ENCODE measurements around the gene RAB11FIP4. TPM values are rescaled to one million over a fixed set of nuclear protein-coding genes. Genes with fewer than 3 reads are reported as not detected.

Gene RAB11FIP4
- total and polyA plus RNA-seq, 10 of the 15 experiments (the other 5 are each of a cell fraction or from before 2014, with no cell fraction given): 1.4 to 27.0 (median 17.6) TPM

GRCh38 chr17:31387438-31387837 is 4.0 kb upstream of the RAB11FIP4 start:
- H3K27me3 ChIP-seq (replicated peaks in 1 of 2; ENCODE audit: control insufficient read depth in 2 of 2, insufficient read depth in 2 of 2, low read length in 1 of 2): peaks cover 6 to 8% of the 10 kb centered on the region in 2 experiments
- ATAC-seq (no peak), FAIRE-seq (no peak), DNase-seq (ENCODE audit: low read depth, low spot score) (no peak)
- no peaks in the 10 kb centered on the region for H3K79me2 ChIP-seq (ENCODE audit: control insufficient read depth, insufficient read depth, low read length)
- in situ Hi-C loops (cut with MboI): loop anchor here (5.0 kb wide), 1 partner anchor 140 kb away; no protein-coding TSS in a partner anchor
- H3K27ac ChIP-seq (ENCODE audit: control insufficient read depth, insufficient read depth): no peak overlapping the region
- no peak overlapping the region for H3K4me3 ChIP-seq
- H3K36me3 ChIP-seq (ENCODE audit: control insufficient read depth in 2 of 2, insufficient read depth in 2 of 2, low read length in 1 of 2): no peaks in the 10 kb centered on the region
- POLR2A ChIA-PET: no interaction called here
- intact Hi-C loops (cut with micrococcal nuclease; ENCODE audit: unreplicated experiment): loop anchor here (5.0 kb wide), 1 partner anchor 455 kb away; no protein-coding TSS in a partner anchor
- H3K4me2 ChIP-seq (ENCODE audit: control insufficient read depth, insufficient read depth): no peak overlapping the region
- SMC1A ChIA-PET (ENCODE audit: uncharacterized antibody, unreplicated experiment): no interaction called here
- H2AFZ ChIP-seq (ENCODE audit: control insufficient read depth, low read depth, low read length): no peak overlapping the region
- H3K4me1 ChIP-seq (ENCODE audit: control insufficient read depth, insufficient read depth, low read length): no peaks in the 10 kb centered on the region
- H4K20me1 ChIP-seq (ENCODE audit: control insufficient read depth, insufficient read depth): no peaks in the 10 kb centered on the region; the same call in 1 of the 2 replicates
- CTCF ChIA-PET: interaction anchor here (0.9 to 1.0 kb wide), 2 partner anchors 19 to 375 kb away, joined by 3 to 4 read pairs; no protein-coding TSS in a partner anchor
- no peaks in the 10 kb centered on the region for H3K9me3 ChIP-seq (replicated peaks; ENCODE audit: control insufficient read depth, insufficient read depth, low read length)
- BruUV-seq (replicated peaks): no TSS peak
- TF ChIP-seq IRF4 (IDR thresholded peaks at IDR 0.05; ENCODE audit: low read depth, low read length) (no peak), RELB (IDR thresholded peaks at IDR 0.05; ENCODE audit: low read depth) (no peak), CREB1 (IDR thresholded peaks at IDR 0.05; ENCODE audit: low read depth) (no peak), SREBF2 (IDR thresholded peaks at IDR 0.05; ENCODE audit: low read length) (no peak)
- TF ChIP-seq, protein P1, sequence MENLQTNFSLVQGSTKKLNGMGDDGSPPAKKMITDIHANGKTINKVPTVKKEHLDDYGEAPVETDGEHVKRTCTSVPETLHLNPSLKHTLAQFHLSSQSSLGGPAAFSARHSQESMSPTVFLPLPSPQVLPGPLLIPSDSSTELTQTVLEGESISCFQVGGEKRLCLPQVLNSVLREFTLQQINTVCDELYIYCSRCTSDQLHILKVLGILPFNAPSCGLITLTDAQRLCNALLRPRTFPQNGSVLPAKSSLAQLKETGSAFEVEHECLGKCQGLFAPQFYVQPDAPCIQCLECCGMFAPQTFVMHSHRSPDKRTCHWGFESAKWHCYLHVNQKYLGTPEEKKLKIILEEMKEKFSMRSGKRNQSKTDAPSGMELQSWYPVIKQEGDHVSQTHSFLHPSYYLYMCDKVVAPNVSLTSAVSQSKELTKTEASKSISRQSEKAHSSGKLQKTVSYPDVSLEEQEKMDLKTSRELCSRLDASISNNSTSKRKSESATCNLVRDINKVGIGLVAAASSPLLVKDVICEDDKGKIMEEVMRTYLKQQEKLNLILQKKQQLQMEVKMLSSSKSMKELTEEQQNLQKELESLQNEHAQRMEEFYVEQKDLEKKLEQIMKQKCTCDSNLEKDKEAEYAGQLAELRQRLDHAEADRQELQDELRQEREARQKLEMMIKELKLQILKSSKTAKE (IDR thresholded peaks at IDR 0.05; ENCODE audit: low read depth, poor library complexity, severe bottlenecking): no peak
- H3K9ac ChIP-seq (ENCODE audit: control insufficient read depth, insufficient read depth, low read length): no peak overlapping the region
- WGBS (ENCODE audit: insufficient coverage, insufficient replicate concordance, low lambda C conversion rate, missing lambda C conversion rate): 61% methylated on average over 12 of the region's 12 CpGs
- RAD21 ChIA-PET (ENCODE audit: unreplicated experiment): no interaction called here
